Tibial nerve (tissue), 3 donors: Measurements from ENCODE around the gene NTN5.

Experiments used
- POLR2A ChIP-seq, 2 donors: fragments of 450-650 bp; IDR thresholded peaks; one replicate each; pipeline ENCODE4 v1.6.1; 2017; ENCODE audit warnings: antibody characterized with exemption in 2 of 2, mild to moderate bottlenecking in 2 of 2, moderate library complexity in 2 of 2
- TF ChIP-seq, protein P1 (sequence below), 5 experiments: fragments of 200-600 bp in 3 of 5; fragments of 450-650 bp in 2 of 5; sonication (generic) in 3 of 5; IDR thresholded peaks; one replicate each; pipeline ENCODE4 v1.5.1; 2016 to 2019; ENCODE audit warnings: antibody characterized with exemption in 5 of 5, mild to moderate bottlenecking in 3 of 5, moderate library complexity in 2 of 5

DNA sequence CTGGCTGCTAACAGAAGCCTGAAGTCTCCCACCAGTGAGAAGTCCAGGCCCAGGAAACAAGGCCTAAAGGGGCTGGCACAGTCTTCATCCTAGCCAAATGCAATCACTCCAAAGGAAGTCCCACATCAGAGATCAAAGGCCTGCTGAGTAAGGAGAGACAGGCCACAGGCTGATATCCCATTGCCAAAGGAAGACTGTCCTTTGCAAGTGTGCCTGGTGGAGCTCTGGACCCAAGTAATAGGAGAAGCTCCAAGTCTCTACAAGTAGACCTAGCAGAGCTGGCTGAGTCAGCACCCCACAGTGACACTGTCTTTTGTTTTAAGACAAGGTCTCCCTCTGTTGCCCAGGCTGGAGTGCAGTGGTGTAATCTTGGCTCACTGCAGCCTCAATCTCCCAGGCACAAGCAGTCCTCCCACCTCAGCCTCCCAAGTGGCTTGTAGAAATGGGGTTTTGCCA lies 40.1 kb downstream of the NTN5 start:
- TF ChIP-seq, protein P1, sequence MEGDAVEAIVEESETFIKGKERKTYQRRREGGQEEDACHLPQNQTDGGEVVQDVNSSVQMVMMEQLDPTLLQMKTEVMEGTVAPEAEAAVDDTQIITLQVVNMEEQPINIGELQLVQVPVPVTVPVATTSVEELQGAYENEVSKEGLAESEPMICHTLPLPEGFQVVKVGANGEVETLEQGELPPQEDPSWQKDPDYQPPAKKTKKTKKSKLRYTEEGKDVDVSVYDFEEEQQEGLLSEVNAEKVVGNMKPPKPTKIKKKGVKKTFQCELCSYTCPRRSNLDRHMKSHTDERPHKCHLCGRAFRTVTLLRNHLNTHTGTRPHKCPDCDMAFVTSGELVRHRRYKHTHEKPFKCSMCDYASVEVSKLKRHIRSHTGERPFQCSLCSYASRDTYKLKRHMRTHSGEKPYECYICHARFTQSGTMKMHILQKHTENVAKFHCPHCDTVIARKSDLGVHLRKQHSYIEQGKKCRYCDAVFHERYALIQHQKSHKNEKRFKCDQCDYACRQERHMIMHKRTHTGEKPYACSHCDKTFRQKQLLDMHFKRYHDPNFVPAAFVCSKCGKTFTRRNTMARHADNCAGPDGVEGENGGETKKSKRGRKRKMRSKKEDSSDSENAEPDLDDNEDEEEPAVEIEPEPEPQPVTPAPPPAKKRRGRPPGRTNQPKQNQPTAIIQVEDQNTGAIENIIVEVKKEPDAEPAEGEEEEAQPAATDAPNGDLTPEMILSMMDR (IDR thresholded peaks at IDR 0.05), result no peak
- no peak for TF ChIP-seq POLR2A (IDR thresholded peaks at IDR 0.05)
